ENCODE measurements around the gene GIGYF1. TPM values are rescaled to one million over a fixed set of nuclear protein-coding genes. Genes with fewer than 3 reads are reported as not detected.

The GIGYF1 gene
- total RNA-seq, 3 donors from 2014 or later: 34.6 to 49.8 (median 48.1) TPM

GRCh38 chr7:100632951-100633717 lies 60.9 kb downstream of the GIGYF1 start:
- ATAC-seq: peak; percentile 81
- H3K9me3 ChIP-seq: no peaks in the 10 kb centered on the region
- peak; percentile 55 to 77 (median 77) for DNase-seq
- intact Hi-C loops (cut with DNase I, micrococcal nuclease): no loop called here
- no peaks in the 10 kb centered on the region for H3K36me3 ChIP-seq (ENCODE audit: low read depth)
- H3K4me1 ChIP-seq (ENCODE audit: low read depth): peaks cover 3% of the 10 kb centered on the region
- no peak overlapping the region for H3K4me3 ChIP-seq
- TF ChIP-seq, protein P1, sequence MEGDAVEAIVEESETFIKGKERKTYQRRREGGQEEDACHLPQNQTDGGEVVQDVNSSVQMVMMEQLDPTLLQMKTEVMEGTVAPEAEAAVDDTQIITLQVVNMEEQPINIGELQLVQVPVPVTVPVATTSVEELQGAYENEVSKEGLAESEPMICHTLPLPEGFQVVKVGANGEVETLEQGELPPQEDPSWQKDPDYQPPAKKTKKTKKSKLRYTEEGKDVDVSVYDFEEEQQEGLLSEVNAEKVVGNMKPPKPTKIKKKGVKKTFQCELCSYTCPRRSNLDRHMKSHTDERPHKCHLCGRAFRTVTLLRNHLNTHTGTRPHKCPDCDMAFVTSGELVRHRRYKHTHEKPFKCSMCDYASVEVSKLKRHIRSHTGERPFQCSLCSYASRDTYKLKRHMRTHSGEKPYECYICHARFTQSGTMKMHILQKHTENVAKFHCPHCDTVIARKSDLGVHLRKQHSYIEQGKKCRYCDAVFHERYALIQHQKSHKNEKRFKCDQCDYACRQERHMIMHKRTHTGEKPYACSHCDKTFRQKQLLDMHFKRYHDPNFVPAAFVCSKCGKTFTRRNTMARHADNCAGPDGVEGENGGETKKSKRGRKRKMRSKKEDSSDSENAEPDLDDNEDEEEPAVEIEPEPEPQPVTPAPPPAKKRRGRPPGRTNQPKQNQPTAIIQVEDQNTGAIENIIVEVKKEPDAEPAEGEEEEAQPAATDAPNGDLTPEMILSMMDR (IDR thresholded peaks at IDR 0.05): no peak

DNA sequence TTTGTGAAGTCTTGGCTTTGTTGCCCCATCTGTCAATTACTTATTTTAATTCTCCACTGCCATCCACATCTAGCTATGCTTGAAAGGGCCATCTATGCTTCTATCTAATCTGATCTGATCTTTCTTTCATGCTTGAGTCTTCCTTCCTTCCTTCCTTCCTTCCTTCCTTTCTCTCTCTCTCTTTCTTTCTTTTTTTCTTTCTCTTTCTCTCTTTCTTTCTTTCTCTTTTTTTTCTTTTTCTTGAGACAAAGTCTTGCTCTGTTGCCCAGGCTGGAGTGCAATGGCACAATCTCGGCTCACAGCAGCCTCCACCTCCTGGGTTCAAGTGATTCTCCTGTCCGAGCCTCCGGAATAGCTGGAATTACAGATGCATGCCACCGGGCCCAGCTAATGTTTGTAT lies 64.0 kb downstream of the GIGYF1 start:
- H3K36me3 ChIP-seq (ENCODE audit: low read depth): no peaks in the 10 kb centered on the region
- intact Hi-C loops (cut with DNase I, micrococcal nuclease): no loop called here
- TF ChIP-seq, protein P1 (IDR thresholded peaks at IDR 0.05): no peak

More for the DNA sequence above, 64.0 kb downstream of the GIGYF1 start:
- H3K9me3 ChIP-seq: no peaks in the 10 kb centered on the region
- peaks cover 7% of the 10 kb centered on the region for H3K4me1 ChIP-seq (ENCODE audit: low read depth)
- H3K4me3 ChIP-seq: no peak overlapping the region
- DNase-seq: no peak
- ATAC-seq: no peak

Other genes starting within 250 kb of the GIGYF1 start
- 1 to 10 TPM in 1 of 3 donors, under 1 TPM in 2; 0.43 to 1.0 (median 0.96) TPM for gene SPACDR, start 230.0 kb downstream of the GIGYF1 start, total RNA-seq
- 10 to 100 TPM; 45.1 to 65.2 (median 64.8) TPM for gene TSC22D4, start 215.0 kb downstream of the GIGYF1 start, total RNA-seq
- gene NYAP1, start 210.3 kb downstream of the GIGYF1 start, total RNA-seq: 1 to 10 TPM in 1 of 3 donors, under 1 TPM in 2; 0.23 to 2.8 (median 0.46) TPM
- gene AGFG2, start 155.0 kb downstream of the GIGYF1 start, total RNA-seq: 100 to 1,000 TPM in 1 of 3 donors, 10 to 100 TPM in 2; 56.5 to 113 (median 58.1) TPM
- 1 to 10 TPM; 2.8 to 4.3 (median 3.5) TPM for gene SAP25, start 120.3 kb downstream of the GIGYF1 start, total RNA-seq
- 10 to 100 TPM; 57.2 to 71.0 (median 63.9) TPM for gene LRCH4, start 108.1 kb downstream of the GIGYF1 start, total RNA-seq
- 1 to 10 TPM in 1 of 3 donors, under 1 TPM in 2; 0.48 to 1.1 (median 0.66) TPM for gene FBXO24, start 107.9 kb downstream of the GIGYF1 start, total RNA-seq
- 10 to 100 TPM in 2 of 3 donors, 1 to 10 TPM in 1; 6.1 to 47.9 (median 18.9) TPM for gene PCOLCE, start 91.9 kb downstream of the GIGYF1 start, total RNA-seq
- gene MOSPD3, start 81.7 kb downstream of the GIGYF1 start, total RNA-seq: 10 to 100 TPM; 11.9 to 17.2 (median 14.4) TPM
- gene TFR2, start 52.7 kb downstream of the GIGYF1 start, total RNA-seq: 1 to 10 TPM in 2 of 3 donors, under 1 TPM in 1; 0.57 to 1.2 (median 1.1) TPM
- gene ACTL6B, start 37.8 kb downstream of the GIGYF1 start, total RNA-seq: 1 to 10 TPM in 1 of 3 donors, not detected in 2; 1.2 TPM
- gene GNB2, start 20.5 kb downstream of the GIGYF1 start, total RNA-seq: 100 to 1,000 TPM; 197 to 257 (median 232) TPM
- 10 to 100 TPM; 24.8 to 28.9 (median 26.8) TPM for gene POP7, start 11.9 kb upstream of the GIGYF1 start, total RNA-seq
- gene EPO, start 26.2 kb upstream of the GIGYF1 start, total RNA-seq: not detected
- not detected for gene ZAN, start 39.3 kb upstream of the GIGYF1 start, total RNA-seq
- 10 to 100 TPM; 31.2 to 42.4 (median 38.9) TPM for gene EPHB4, start 133.3 kb upstream of the GIGYF1 start, total RNA-seq
- gene SLC12A9, start 158.5 kb upstream of the GIGYF1 start, total RNA-seq: 10 to 100 TPM; 27.9 to 34.0 (median 33.5) TPM
- gene TRIP6, start 173.1 kb upstream of the GIGYF1 start, total RNA-seq: 10 to 100 TPM; 27.8 to 42.7 (median 30.0) TPM
- gene SRRT, start 180.9 kb upstream of the GIGYF1 start, total RNA-seq: 100 to 1,000 TPM; 112 to 129 (median 120) TPM
- gene UFSP1, start 195.5 kb upstream of the GIGYF1 start, total RNA-seq: 1 to 10 TPM; 2.1 to 3.4 (median 3.0) TPM
- 10 to 100 TPM; 16.2 to 41.4 (median 20.9) TPM for gene ACHE, start 201.6 kb upstream of the GIGYF1 start, total RNA-seq